Esophagus squamous epithelium (tissue), 4 donors: Measurements from ENCODE around the gene TM9SF1.

ENCODE experiments used
- CTCF ChIP-seq, 6 experiments: fragments of 450-650 bp in 4 of 6; fragments of 200-600 bp in 2 of 6; sonication (generic) in 2 of 6; IDR thresholded peaks; one replicate each; pipeline ENCODE4 v1.5.1; 2016 to 2019; ENCODE audit warnings: antibody characterized with exemption in 6 of 6, mild to moderate bottlenecking in 4 of 6, moderate library complexity in 4 of 6
- POLR2A ChIP-seq, 4 donors: fragments of 450-650 bp; IDR thresholded peaks; one replicate each; pipeline ENCODE4 v1.6.1; 2017; ENCODE audit warnings: antibody characterized with exemption in 4 of 4, mild to moderate bottlenecking in 4 of 4, moderate library complexity in 3 of 4

GRCh38 chr14:24215495-24216344, 20.5 kb upstream of the TM9SF1 start, which contains the start of gene MDP1:
- TF ChIP-seq CTCF (IDR thresholded peaks at IDR 0.05) = peak; percentile 41 to 71 (median 56)
- TF ChIP-seq POLR2A (IDR thresholded peaks at IDR 0.05) = peak in 3 of 4 donors; percentile 47 to 77 (median 63)
